DOHH2 (cell line): ENCODE measurements around the gene SLC37A3.

Experiments used
- H3F3A ChIP-seq: fragments of 200-600 bp; sonication (generic), shearing (Covaris generic); 2 replicates; pipeline ENCODE4 v1.6.0; 2016; ENCODE audit warnings: antibody characterized with exemption, mild to moderate bottlenecking; ENCODE audit not compliant: control insufficient read depth, insufficient read depth
- H3K27ac ChIP-seq: fragments of 200-600 bp; sonication (generic); 2 replicates; pipeline ENCODE4 v1.5.1; 2014; ENCODE audit warnings: low read depth, mild to moderate bottlenecking, low read length, moderate library complexity
- H3K27me3 ChIP-seq: fragments of 200-600 bp; sonication (generic); 2 replicates; pipeline ENCODE4 v1.6.1; 2014; ENCODE audit warnings: mild to moderate bottlenecking, low read length, mixed read lengths; ENCODE audit not compliant: control insufficient read depth
- H3K36me3 ChIP-seq: fragments of 200-600 bp; sonication (generic); 2 replicates; pipeline ENCODE4 v1.6.1; 2014; ENCODE audit warnings: mild to moderate bottlenecking, low read length, moderate library complexity, mixed read lengths; ENCODE audit not compliant: control insufficient read depth
- H3K4me1 ChIP-seq: fragments of 200-600 bp; sonication (generic); 2 replicates; pipeline ENCODE4 v1.6.1; 2014; ENCODE audit warnings: mild to moderate bottlenecking, low read length, mixed read lengths; ENCODE audit not compliant: control insufficient read depth
- H3K4me2 ChIP-seq: fragments of 200-600 bp; sonication (generic); 2 replicates; pipeline ENCODE4 v1.6.0; 2014; ENCODE audit warnings: mild to moderate bottlenecking, low read length, moderate library complexity
- H3K4me3 ChIP-seq: fragments of 200-600 bp; sonication (generic); 2 replicates; pipeline ENCODE4 v1.5.1; 2014; ENCODE audit warnings: mild to moderate bottlenecking, low read length, mixed read lengths
- H3K79me2 ChIP-seq: fragments of 200-600 bp; sonication (generic); 2 replicates; pipeline ENCODE4 v1.6.1; 2014; ENCODE audit warnings: mild to moderate bottlenecking, low read length, mixed read lengths; ENCODE audit not compliant: control insufficient read depth
- H3K9me2 ChIP-seq: fragments of 200-600 bp; sonication (generic); replicated peaks from 2 replicates; pipeline ENCODE4 v1.6.1; 2014; ENCODE audit warnings: mild to moderate bottlenecking, low read length, mixed read lengths; ENCODE audit not compliant: control insufficient read depth
- H3K9me3 ChIP-seq: fragments of 200-600 bp; sonication (generic); 2 replicates; pipeline ENCODE4 v1.6.1; 2014; ENCODE audit warnings: antibody characterized with exemption, low read length, mixed read lengths; ENCODE audit not compliant: control insufficient read depth, insufficient read depth
- H4K20me1 ChIP-seq: fragments of 200-600 bp; sonication (generic); 2 replicates; pipeline ENCODE4 v1.6.0; 2014; ENCODE audit warnings: low read depth, mild to moderate bottlenecking, antibody characterized with exemption, low read length, moderate library complexity; ENCODE audit not compliant: control insufficient read depth, insufficient read depth
- CTCF ChIP-seq: fragments of 200-600 bp; sonication (generic); IDR thresholded peaks from one replicate; pipeline ENCODE4 v1.5.1; 2014; ENCODE audit warnings: antibody characterized with exemption, mild to moderate bottlenecking, low read depth, low read length; ENCODE audit not compliant: poor library complexity, severe bottlenecking
- EZH2phosphoT487 ChIP-seq: fragments of 200-600 bp; sonication (generic); IDR thresholded peaks from 2 replicates; pipeline ENCODE4 v1.6.1; 2017; ENCODE audit warnings: borderline replicate concordance, mild to moderate bottlenecking, antibody characterized with exemption, low read length, moderate library complexity, mixed read lengths

SLC37A3 gene

DNA sequence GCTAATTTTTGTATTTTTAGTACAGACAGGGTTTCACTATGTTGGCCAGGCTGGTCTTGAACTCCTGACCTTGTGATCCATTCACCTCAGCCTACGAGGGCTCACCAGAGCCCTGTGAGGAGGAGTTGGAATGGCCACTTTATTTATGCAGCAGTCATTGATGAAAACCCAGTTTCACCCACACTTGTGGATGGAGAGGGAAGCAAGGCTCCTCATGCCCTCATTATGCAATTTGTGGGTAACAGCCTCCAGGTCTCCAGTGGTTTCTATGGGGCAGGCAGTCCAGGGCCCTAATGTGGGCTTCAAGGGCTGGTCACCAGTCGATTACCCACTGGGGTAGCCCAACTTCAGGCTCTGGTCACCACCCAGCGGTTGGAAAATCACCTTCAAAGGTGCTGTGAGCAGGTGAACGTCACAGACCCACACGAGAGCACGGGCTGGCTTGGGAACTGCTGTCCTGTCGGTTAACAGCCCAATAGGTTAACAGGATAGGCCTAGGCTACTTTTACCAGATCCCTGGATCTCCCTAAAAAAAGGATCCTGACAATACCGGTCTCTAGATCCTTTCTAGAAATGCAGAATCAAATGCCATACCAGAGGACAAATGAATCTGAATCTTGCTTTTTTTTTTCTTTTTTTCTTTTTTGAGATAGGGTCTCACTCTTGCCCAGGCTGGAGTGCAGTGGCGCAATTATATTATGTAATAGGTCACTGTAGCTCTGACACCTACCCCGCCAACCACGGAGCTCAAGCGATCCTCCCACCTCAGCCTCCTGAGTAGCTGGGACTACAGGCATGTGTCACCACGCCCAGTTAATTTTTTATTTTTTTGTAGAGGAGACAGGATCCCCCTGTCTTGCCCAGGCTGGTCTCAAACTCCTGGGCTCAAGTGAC lies 97.8 kb downstream of the SLC37A3 start:
- Histone ChIP-seq H3K4me3 (no peak overlapping the region), H3K4me1 (peaks cover 12% of the 10 kb centered on the region), H3K27me3 (0 out of 2 replicates have a peak, but pooled peaks cover 3% of the 10 kb centered on the region), H3K36me3 (no peaks in the 10 kb centered on the region), H4K20me1 (no peaks in the 10 kb centered on the region), H3K4me2 (no peak overlapping the region), H3K9me2 (no peaks in the 10 kb centered on the region), H3K27ac (no peak overlapping the region), H3K9me3 (no peaks in the 10 kb centered on the region), H3F3A (no peaks in the 10 kb centered on the region), H3K79me2 (no peaks in the 10 kb centered on the region)
- TF ChIP-seq CTCF (no peak), EZH2phosphoT487 (no peak)

- no peaks in the 10 kb centered on the region for H3K9me2 ChIP-seq
- H3K27me3 ChIP-seq = 0 out of 2 replicates have a peak, but pooled peaks cover 3% of the 10 kb centered on the region
- H3F3A ChIP-seq = no peaks in the 10 kb centered on the region
- H3K79me2 ChIP-seq = no peaks in the 10 kb centered on the region
- peaks cover 9% of the 10 kb centered on the region for H3K4me1 ChIP-seq
- H3K36me3 ChIP-seq = no peaks in the 10 kb centered on the region
- no peak overlapping the region for H3K4me2 ChIP-seq
- no peak for TF ChIP-seq EZH2phosphoT487
- no peak for TF ChIP-seq CTCF
- no peaks in the 10 kb centered on the region for H4K20me1 ChIP-seq
- H3K9me3 ChIP-seq = no peaks in the 10 kb centered on the region
- no peak overlapping the region for H3K4me3 ChIP-seq
- no peak overlapping the region for H3K27ac ChIP-seq
Observed at GRCh38 chr7:140298213-140298612, 100.1 kb downstream of the SLC37A3 start.

DNA sequence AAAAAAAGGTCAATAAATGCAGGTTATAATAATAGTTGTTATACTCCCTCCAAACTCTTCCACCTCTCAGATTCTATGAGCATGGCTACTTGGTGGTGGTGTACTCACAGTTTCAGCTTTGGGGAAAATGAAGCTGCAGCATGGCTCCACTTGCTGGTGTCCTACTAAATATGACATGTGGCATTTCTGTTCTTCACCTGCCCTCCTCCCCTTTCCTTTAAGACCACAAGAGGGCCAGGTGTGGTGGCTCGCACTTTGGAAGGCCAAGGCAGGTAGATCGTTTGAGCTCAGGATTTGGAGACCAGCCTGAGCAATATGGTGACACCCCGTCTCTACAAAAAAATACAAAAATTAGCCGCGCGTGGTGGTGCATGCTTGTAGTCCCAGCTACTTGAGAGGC lies 101.1 kb downstream of the SLC37A3 start:
- H3K79me2 ChIP-seq = no peaks in the 10 kb centered on the region
- no peaks in the 10 kb centered on the region for H3K9me2 ChIP-seq
- no peaks in the 10 kb centered on the region for H3K9me3 ChIP-seq
- no peak overlapping the region for H3K4me2 ChIP-seq
- H3F3A ChIP-seq = no peaks in the 10 kb centered on the region
- no peak for TF ChIP-seq EZH2phosphoT487
- TF ChIP-seq CTCF = no peak
- no peaks in the 10 kb centered on the region for H3K36me3 ChIP-seq
- H4K20me1 ChIP-seq = no peaks in the 10 kb centered on the region
- no peak overlapping the region for H3K4me3 ChIP-seq
- H3K27me3 ChIP-seq = 0 out of 2 replicates have a peak, but pooled peaks cover 3% of the 10 kb centered on the region
- H3K27ac ChIP-seq = no peak overlapping the region
- peaks cover 9% of the 10 kb centered on the region for H3K4me1 ChIP-seq
